GM04504 (cell line): ENCODE data around the gene UBE4B.
"Not testable (repeated sequence)": the region's sequence is repeated elsewhere in the genome, so short reads cannot be mapped to it uniquely, and the experiment has no call there.

Experiments used
- DNase-seq: peaks from one replicate; pipeline ENCODE4 v3.0.0-alpha.2; 2012; ENCODE audit warnings: low read depth

Gene UBE4B

DNA sequence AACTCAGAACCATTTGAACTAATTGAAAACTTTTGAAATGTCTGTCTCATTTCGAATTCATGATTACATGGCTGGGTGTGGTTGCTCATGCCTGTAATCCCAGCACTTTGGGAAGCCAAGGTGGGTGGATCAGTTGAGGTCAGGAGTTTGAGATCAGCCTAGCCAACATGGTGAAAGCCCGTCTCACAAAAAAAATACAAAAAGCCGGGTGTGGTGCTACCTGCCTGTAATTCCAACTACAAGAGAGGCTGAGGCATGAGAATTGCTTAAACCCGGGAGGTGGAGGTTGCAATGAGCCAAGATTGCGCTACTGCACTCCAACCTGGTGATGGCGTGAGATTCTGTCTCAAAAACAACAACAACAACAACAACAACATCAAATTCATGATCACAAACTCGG lies 40.6 kb downstream of the UBE4B start:
- DNase-seq = not testable (repeated sequence)

DNA sequence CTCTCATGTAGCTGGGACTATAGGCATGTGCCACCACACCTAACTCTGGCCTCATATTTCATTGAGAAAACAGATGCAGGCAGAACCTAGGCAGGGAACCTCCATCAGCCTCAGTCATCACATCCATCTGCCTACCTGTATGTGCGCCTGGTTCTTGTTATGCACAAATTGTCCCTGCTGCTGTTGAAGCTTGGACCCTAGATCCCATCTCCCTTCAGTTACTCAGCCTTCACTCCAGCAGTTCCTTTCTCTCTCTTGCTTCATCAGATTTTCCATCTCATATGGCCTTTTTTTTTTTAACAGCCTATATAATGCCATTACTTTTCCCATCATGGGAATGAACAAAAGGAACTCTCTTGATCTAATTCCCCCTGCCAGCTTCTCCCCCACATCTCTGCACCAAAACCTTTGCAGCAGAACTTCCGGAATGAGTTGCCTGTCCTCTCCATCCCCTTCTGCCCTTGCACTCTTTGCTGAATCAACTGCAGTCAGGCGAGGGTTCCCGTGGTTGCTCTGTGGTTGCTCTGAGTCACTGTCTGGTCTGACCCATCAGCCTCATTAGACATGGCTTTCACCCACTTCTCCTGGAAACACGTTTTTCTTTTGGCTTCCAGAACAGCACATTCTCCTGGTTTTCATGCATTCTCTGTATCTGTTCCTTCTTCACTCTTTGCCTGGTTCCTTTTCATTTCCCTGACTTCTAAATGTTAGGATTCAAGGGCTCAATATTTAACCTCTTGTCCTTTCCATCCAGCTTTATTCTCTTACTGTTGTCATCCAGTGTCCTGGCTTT lies 41.5 kb downstream of the UBE4B start:
- peak; percentile 92 for DNase-seq

DNA sequence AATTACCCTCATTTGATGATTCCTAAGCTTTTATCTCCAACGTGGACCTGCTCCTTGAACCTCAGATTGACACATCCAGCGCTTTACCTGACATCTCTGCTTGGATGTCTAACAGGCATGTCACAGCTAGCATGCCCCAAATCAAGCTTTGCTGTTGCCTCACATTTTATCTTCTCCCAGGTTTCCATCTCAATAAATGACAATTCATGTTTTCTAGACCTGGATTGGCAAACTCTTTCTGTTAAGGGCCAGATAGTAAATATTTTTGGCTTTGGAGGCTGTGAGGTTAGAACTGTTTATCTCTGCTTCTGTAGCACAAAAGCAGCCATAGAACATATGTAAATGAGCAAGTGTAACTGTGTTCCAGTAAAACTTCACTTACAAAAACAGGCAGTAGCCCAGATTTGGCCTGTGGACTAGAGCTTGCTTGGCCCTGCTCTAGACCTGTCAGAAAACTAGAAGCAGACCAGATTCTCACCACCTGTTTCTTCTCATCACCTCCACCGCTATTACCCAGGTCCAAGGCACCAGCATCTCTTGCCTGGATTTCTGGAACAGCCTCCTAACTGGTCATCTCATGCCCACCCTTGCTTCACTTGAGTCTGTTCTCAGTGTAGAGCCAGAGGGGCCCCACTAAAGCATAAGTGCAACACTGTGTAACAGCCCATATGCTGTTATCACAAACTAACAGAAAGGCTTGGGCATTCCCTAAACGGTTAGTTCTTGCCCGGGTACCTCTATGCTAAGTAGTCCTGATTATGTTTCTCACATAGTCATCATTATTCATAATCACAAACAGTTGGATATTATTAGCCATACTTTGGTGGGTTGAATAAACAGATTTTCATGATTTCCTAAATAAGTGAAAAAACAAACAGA lies 42.3 kb downstream of the UBE4B start:
- DNase-seq = no peak

DNA sequence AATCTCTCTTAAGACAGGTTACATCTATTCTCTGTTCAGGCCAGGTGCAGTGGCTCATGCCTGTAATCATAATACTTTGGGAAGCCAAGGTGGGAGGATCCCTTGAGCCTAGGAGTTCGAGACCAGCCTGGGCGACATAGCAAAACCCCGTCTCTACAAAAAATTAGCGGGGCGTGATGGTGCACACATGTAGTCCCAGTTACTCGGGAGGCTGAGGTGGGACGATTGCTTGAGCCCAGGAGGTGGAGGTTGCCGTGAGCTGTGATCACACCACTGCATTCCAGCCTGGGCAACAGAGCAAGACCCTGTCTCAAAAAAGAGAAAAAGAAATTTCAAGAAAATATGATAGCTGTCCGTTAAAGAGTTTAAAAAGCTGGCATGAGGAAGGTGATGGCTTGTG lies 43.0 kb downstream of the UBE4B start:
- DNase-seq = no peak

DNA sequence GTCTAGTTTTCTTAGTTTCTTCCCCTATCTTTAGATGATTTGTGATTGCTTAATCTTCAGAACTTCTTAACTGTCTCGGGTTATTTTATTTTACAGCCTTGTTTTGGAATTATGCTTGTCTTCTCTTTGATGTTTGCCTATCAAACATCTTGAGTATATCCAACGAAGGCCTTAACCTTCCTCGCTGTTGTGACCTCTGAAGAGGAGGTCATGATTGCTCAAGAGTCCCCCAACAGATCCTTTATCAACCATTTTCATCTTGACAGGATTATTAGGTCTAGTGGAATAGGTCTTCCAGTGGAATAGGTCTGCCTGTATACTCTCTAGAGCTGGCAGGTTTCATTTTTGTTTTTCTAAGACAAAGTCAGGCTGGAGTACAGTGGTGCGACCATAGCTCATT lies 45.7 kb downstream of the UBE4B start:
- DNase-seq = no peak

DNA sequence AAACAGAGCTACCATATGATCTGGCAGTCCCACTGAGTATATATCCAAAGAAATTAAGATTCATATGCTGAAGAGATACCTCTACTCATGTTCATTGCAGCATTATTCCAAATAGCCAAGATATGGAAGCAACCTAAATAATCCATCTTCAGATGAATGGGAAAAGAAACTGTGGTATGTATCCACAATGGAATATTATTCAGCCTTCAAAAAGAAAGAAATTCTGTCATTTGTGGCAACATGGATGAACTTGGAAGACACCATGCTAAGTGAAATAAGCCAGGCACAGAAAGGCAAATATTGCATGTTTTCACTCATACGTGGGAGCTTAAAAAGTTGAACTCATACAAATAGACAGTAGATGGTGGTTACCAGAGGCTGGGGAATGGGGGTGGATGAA lies 47.8 kb downstream of the UBE4B start:
- DNase-seq = no peak

DNA sequence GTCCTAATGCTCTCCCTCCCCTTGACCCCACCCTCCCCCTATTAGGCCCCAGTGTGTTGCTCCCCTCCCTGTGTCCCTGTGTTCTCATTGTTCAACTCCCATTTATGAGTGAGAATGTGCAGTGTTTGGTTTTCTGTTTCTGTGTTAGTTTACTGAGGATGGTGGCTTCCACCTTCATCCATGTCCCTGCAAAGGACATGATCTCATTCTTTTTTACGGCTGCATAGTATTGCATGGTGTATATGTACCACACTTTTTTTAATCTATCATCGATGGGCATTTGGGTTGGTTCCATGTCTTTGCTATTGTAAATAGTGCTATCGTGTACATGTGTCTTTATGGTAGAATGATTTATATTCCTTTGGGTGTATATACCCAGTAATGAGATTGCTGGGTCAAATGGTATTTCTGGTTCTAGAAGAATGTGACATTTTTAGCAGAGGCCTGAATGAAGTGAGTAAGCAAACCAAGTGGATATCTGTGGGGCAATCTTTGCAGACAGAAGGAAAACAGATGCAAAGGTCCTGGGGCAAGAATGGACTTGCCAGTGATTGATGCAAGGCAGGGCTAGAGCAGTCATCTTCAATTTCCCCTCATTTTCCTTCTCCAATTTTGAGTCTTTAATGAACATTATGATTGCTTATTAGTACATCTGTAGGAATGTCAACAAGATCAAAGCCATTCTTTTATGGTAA lies 50.2 kb downstream of the UBE4B start:
- peak; percentile 45 for DNase-seq

DNA sequence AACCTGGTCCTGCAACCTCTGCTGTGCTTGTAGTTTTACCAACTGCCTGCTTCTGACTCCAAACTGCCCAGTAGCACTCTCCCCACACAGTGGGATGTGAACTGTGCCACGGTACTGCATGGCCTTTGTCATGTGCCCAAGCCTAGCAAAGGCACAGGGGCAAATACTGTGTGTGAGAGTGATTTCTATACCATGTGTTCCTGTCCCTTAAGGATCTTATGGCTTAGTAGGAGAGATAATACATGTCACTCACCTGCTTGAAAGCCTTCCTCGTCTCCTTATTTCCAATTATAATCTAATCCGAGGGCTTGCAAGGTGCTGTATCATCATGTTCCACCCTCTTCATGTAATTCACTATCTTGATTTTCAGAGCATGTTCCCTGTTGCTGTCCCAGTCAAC lies 51.3 kb downstream of the UBE4B start:
- DNase-seq = no peak

DNA sequence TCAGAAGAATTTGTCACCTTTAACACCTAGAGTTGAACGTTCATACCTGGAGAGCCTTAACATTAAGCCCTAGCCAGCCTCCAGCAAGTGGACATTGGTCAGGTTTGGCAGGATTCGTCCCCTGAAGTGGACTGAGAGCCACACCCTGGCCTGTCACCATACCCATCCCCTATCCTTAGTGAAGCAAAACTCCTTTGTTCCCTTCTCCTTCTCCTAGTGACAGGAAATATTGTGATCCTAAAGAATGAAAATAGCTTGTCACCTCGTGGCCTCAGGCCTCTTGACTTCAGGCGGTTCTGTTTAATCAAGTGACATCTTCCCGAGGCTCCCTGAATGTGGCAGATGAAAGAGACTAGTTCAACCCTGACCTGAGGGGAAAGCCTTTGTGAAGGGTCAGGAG lies 52.3 kb downstream of the UBE4B start:
- no peak for DNase-seq

DNA sequence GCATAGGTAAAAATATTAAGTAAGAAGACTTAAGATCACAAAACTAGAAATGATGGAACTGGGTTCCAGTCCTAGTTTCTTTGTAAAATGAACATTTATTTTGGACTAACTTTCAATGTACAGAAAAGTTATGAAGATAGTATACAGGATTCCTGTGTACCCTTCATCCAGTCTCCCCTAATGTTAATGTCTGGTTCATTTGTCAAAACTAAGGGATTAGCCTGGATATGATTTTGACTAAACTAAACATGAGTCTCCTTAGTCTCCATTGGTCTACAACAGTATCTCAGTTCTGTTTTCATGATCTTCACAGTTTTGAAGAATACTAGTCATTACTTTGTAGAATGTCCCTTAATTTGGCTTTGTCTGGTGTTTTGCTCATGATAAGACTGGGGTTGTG lies 54.5 kb downstream of the UBE4B start:
- no peak for DNase-seq

DNA sequence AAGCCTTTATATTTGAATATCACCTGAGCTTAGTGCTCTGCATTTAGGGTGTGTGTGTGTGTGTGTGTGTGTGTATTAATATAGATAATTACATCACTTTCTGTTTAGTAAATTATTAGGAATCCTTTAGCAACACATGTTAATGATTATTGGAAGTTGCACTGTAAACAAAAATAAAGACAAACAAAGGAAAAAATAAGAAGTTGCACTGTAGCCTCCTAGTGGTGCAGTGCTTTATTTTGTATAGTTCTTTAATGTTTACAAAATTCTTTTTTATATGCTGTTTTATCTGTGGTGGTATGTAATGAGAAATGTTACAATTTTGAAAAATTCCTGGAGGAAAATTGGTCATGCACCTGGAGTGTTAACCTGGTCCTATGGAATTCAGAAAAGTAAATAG lies 69.2 kb downstream of the UBE4B start:
- no peak for DNase-seq

DNA sequence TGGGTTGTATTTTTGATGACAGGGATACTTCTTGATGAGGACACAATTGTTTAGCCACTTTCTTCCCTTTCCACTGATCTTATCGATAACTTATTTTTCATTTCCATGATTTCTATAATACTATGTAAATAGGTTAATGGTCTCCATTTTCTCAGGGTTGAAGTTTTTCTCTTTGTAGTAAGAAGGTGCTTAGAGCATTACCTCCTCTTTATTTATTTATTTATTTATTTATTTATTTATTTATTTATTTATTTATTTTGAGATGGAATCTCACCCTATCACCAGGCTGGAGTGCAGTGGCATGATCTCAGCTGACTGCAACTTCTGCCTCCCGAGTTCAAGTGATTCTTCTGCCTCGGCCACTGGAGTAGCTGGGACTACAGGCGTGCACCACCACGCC lies 70.4 kb downstream of the UBE4B start:
- DNase-seq = no peak

DNA sequence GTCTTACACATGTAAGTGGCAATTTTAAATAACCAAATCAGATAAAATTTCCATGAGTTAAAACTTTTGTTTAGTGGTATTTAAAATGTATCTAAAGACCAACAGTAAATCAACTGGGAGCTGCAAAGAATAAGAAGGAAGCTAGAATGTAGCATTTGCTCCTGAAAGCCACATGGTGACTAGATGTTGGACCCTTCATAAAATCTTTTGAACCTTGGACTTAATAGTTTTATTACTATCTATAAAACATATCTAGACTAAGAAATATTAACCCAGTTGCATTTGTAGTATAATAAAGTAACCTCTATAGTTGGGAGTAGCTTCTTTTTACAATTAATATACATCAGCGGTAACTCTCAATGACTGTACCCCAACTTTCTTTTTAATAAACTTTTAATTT lies 72.1 kb downstream of the UBE4B start:
- DNase-seq = no peak

DNA sequence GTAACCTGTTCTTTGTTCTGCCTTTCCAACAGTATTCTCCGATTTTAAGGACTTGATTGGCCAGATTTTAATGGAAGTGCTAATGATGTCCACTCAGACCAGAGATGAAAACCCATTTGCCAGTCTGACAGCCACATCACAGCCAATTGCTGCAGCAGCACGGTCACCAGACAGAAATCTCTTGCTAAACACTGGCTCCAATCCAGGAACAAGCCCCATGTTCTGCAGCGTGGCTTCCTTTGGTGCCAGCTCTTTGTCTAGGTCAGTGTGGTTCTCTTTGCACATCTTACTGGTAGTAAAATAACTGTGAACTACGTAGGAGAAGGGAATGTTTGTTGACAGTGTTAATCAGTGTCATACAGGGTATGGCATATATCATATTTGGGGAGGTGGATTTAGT lies 72.7 kb downstream of the UBE4B start:
- no peak for DNase-seq

DNA sequence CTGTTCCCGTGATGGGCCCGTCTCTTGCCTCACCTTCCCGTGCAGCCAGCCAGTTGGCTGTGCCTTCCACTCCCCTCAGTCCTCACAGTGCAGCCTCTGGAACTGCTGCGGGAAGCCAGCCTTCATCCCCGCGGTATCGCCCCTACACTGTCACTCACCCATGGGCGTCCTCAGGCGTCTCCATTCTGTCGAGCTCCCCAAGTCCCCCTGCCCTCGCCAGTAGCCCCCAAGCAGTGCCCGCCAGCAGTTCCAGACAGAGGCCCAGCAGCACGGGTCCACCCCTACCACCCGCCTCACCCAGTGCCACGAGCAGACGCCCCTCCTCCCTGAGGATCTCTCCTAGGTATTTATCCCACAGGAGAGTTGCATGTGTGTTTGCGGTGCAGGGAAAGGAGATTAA lies 73.5 kb downstream of the UBE4B start:
- no peak for DNase-seq

DNA sequence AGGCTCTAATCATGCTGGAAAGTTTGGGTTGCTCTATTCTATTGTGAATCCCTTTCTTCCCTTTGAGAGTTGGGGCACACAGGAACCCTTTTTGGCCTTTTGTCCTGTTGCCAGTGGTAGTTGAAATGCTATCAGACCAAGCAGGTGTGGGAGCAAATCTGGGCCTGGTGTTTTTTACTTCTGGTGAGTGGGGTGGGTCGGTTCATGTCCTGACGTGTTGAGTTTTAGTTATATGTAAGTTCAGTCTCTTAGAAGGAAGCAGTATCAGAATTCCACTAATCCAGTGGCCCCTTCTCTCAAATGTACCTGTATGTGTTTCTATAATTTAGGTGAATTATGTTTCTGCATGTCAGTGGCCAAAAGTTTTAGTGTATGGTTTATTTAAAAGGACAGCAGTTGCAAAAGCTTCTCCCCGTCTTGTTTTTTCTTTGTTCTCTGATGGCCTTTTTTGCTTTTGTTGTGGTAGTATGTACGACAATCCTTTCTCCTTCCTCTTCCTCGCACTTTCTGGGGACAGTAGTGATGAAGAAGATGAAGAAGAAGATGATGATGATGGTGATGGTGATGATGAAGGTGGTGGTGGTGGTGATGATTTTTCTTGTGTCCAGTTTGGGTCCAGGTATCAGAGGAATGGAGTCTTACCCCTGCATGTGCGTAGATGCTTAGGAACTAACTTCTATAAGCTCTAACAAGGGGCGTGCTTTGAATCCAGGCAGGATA lies 74.2 kb downstream of the UBE4B start:
- no peak for DNase-seq

DNA sequence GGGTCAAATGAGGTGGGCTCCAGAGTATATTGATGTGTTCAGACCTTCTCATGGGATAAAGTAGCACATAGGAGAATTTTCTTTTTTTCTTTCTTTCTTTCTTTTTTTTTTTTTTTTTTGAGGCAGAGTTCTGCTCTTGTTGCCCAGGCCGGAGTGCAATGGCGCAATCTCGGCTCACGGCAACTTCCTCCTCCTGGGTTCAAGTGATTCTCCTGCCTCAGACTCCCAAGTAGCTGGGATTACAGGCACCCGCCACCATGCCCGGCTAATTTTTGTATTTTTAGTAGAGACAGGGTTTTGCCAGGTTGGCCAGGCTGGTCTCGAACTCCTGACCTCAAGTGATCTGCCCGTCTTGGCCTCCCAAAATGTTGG lies 74.7 kb downstream of the UBE4B start:
- DNase-seq = not testable (repeated sequence)

DNA sequence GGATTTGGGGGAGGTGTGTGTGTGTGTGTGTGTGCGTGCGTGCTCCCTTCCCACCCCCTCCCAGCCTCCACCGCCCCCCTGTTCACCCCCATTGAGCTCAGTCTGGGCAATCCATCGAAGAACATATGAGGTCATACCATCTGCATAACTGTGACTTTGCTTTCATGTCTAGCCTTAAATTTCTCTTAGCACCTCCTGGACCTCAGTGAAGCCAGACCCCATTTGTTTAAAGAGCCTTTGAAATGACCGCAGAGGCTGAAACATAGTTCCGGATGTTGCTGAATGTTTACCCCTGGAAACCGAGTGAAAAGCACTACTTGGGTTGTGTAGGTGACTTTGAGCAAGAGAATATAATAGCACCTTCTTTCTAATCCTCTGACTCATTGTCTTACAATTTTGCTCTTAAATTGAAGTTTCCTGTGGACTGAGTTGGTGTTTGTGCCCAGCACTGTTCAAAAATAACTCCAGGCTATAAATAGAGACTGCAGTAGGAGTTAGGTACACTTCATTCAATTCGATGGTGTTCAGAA lies 75.4 kb downstream of the UBE4B start:
- DNase-seq = peak; percentile 11

DNA sequence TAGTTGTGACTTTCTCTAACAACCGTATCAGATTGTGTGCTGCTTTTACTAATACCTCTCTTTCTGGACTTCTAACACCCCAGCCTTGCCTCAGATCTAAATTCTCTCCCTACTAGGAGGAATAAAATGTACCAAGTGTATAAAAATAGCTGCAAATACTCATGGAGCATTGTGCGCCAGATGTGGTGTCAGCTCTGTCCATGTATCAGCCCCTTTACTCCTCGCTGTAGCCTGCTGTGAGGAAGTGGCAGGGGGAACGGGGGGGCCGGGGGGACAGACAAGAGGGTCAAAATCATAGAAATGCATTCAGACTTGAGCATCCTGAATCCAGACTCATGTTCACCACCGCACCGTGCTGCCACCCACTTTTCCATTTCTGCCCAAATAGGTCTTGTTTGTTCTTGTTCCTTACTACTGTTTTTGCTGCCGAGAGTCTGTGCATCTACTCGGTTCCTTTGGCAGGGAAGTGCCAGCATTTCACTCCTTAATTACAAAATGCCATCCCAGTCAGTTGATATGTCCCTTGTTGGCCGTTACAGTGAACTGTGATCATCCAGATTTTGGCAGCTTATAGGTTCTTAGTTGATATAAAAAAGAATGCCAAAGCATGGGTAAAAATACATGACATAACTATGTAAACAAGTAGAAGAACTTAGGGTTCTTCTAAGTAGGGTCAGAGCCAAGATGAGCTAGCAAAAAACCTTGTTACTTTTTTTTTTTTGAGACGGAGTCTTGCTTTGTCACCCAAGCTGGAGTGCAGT lies 76.4 kb downstream of the UBE4B start:
- DNase-seq = no peak

DNA sequence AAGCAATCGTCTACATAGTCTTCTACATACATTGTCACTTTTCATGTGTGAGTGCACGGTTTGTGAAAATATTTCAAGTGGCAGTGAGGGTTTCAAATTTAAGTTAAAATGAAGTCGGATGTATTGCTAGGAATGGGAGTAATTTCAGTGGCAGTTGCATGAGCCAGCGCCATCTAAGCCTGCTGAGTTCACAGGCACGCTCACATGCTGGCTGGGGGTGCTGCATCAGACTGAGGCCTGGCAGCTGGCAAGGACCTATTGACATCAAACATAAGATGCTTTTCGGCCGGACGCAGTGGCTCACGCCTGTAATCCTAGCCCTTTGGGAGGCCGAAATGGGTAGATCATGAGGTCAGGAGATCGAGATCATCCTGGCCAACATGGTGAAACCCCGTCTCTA lies 80.7 kb downstream of the UBE4B start:
- DNase-seq = no peak

DNA sequence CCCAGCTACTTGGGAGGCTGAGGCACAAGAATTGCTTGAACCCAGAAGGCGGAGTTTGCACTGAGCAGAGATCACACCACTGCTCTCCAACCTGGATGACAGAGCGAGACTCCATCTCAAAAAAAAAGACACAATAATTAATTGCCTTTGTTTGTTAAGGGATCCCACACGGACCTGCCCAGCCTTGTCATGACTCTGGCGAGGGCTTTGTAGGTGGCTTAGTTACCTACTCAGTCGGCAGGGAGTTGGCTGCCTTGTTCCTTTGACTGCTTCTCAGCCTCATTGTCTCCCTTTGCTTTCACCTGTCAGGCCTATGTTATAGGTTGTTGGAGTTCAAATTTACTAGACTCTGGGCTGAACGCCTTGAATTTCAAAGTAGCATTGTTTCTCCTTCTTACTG lies 82.0 kb downstream of the UBE4B start:
- DNase-seq = no peak
